Testis (tissue), 3 donors: ENCODE measurements around the gene CENPP. TPM values are rescaled to one million over a fixed set of nuclear protein-coding genes. Genes with fewer than 3 reads are reported as not detected.

Experiments used
- DNase-seq: peaks from one replicate; pipeline ENCODE4 v3.0.0-alpha.2; 2019
- H3K27ac ChIP-seq, 2 donors: fragments of 200-600 bp; sonication (generic); one replicate each; pipeline ENCODE4 v1.5.1; 2019
- H3K27me3 ChIP-seq: fragments of 200-600 bp; sonication (generic); one replicate; pipeline ENCODE4 v1.5.1; 2019
- H3K36me3 ChIP-seq: fragments of 200-600 bp; sonication (generic); one replicate; pipeline ENCODE4 v1.5.1; 2017; ENCODE audit warnings: low read depth; ENCODE audit errors: missing control alignments
- H3K4me1 ChIP-seq: fragments of 200-600 bp; sonication (generic); one replicate; pipeline ENCODE4 v1.5.1; 2019
- H3K4me3 ChIP-seq, 2 donors: fragments of 200-600 bp; sonication (generic); one replicate each; pipeline ENCODE4 v1.5.1; 2017 to 2019
- H3K9me3 ChIP-seq: fragments of 200-600 bp; sonication (generic); one replicate; pipeline ENCODE4 v1.5.1; 2017
- CTCF ChIP-seq, 3 experiments: fragments of 450-650 bp in 2 of 3; fragments of 200-600 bp in 1 of 3; sonication (generic) in 1 of 3; IDR thresholded peaks; one replicate each; pipeline ENCODE4 v1.5.1; 2016 to 2019; ENCODE audit warnings: antibody characterized with exemption in 3 of 3, mild to moderate bottlenecking in 2 of 3, moderate library complexity in 1 of 3
- POLR2A ChIP-seq: fragments of 450-650 bp; IDR thresholded peaks from one replicate; pipeline ENCODE4 v1.6.1; 2017; ENCODE audit warnings: antibody characterized with exemption, mild to moderate bottlenecking, moderate library complexity
- WGBS, 2 donors: methylation state at CpG; one replicate each; pipeline ENCODE4 v1.1.5; 2018; 5-methylcytosine and 5-hydroxymethylcytosine counted together
- intact Hi-C: fragments of 100-400 bp; cut with DNase I; formaldehyde crosslinking; loops from one replicate; pipeline ENCODE4 v1.15.1; 2023; ENCODE audit warnings: low total_unique reads
- polyA plus RNA-seq: library from polyadenylated mRNA; stranded (reverse); fragments of 350-450 nt; fragmentation: Illumina TruSeq; extraction: RNeasy Lipid Tissue Mini Kit (QIAGEN cat#74804); gene quantifications from one replicate; pipeline ENCODE4 v1.2.3, GENCODE V29; 2014; ENCODE audit warnings: low read depth, low replicate concordance; ENCODE audit not compliant: insufficient read depth
- total RNA-seq, 2 donors: library from RNA; depleted of rRNA; stranded (reverse); fragments of >200 nt; gene quantifications; one replicate each; pipeline ENCODE4 v1.2.3, GENCODE V29; 2016

The CENPP gene
- total and polyA plus RNA-seq, 3 donors from 2014 or later = 8.1 to 12.1 (median 9.6) TPM

GRCh38 chr9:92514635-92515034 is 188.9 kb downstream of the CENPP start:
- Histone ChIP-seq H3K9me3 (no peaks in the 10 kb centered on the region), H3K36me3 (no peaks in the 10 kb centered on the region), H3K27me3 (no peaks in the 10 kb centered on the region), H3K27ac (no peak overlapping the region), H3K4me1 (no peaks in the 10 kb centered on the region), H3K4me3 (no peak overlapping the region)
- WGBS, 2 donors = 80 to 85% methylated on average over 10 of the region's 10 CpGs
- intact Hi-C loops = no loop called here
- no peak for TF ChIP-seq CTCF (IDR thresholded peaks at IDR 0.05)
- TF ChIP-seq POLR2A = no peak
- DNase-seq = no peak

GRCh38 chr9:92516521-92516920 is 190.8 kb downstream of the CENPP start:
- Histone ChIP-seq H3K9me3 (no peaks in the 10 kb centered on the region), H3K4me1 (no peaks in the 10 kb centered on the region), H3K27ac (no peak overlapping the region), H3K27me3 (no peaks in the 10 kb centered on the region), H3K36me3 (no peaks in the 10 kb centered on the region), H3K4me3 (no peak overlapping the region)
- intact Hi-C loops = no loop called here
- 96 to 97% methylated on average over 1 of the region's 1 CpG for WGBS, 2 donors
- DNase-seq = no peak
- no peak for TF ChIP-seq POLR2A
- TF ChIP-seq CTCF (IDR thresholded peaks at IDR 0.05) = no peak

- intact Hi-C loops = no loop called here
- no peaks in the 10 kb centered on the region for H3K4me1 ChIP-seq
- no peak overlapping the region for H3K4me3 ChIP-seq
- no peak overlapping the region for H3K27ac ChIP-seq
- H3K9me3 ChIP-seq = no peaks in the 10 kb centered on the region
- TF ChIP-seq POLR2A (no peak), CTCF (IDR thresholded peaks at IDR 0.05) (no peak)
- WGBS, 2 donors = 81 to 89% methylated on average over 3 of the region's 3 CpGs
- no peaks in the 10 kb centered on the region for H3K36me3 ChIP-seq
- no peak for DNase-seq
- H3K27me3 ChIP-seq = no peaks in the 10 kb centered on the region
Observed at GRCh38 chr9:92517046-92517445, 191.3 kb downstream of the CENPP start.

- intact Hi-C loops = no loop called here
Observed at GRCh38 chr9:92518199-92518598, 192.4 kb downstream of the CENPP start.

More at GRCh38 chr9:92518199-92518598, 192.4 kb downstream of the CENPP start:
- Histone ChIP-seq H3K36me3 (no peaks in the 10 kb centered on the region), H3K27ac (no peak overlapping the region), H3K9me3 (no peaks in the 10 kb centered on the region), H3K4me1 (peaks cover 5% of the 10 kb centered on the region), H3K4me3 (no peak overlapping the region), H3K27me3 (no peaks in the 10 kb centered on the region)
- DNase-seq = no peak
- WGBS, 2 donors = 85 to 91% methylated on average over 4 of the region's 4 CpGs
- TF ChIP-seq CTCF (IDR thresholded peaks at IDR 0.05) = no peak
- TF ChIP-seq POLR2A = no peak
